H1 (cell line): ENCODE measurements around the gene IL16. TPM values are rescaled to one million over a fixed set of nuclear protein-coding genes. Genes with fewer than 3 reads are reported as not detected.

Experiments
- CTCF ChIA-PET: fragments of 300-600 bp; sonication (Branson Sonifier 250); formaldehyde crosslinking; loops from one replicate; lab custom pipeline; 2021; ENCODE audit not compliant: partially characterized antibody; lab: Charles Lee
- POLR2A ChIA-PET: fragments of 300-600 bp; sonication (Branson Sonifier 250); formaldehyde crosslinking; loops from one replicate; lab custom pipeline; 2021; ENCODE audit warnings: inconsistent platforms; ENCODE audit not compliant: partially characterized antibody; lab: Charles Lee
- DNase-seq, 2 experiments: peaks; one replicate each; pipeline versions ENCODE4 v3.0.0 to v3.0.0-alpha.2; 2010 to 2022; ENCODE audit warnings: low spot score in 2 of 2, low read depth in 1 of 2, mixed read lengths in 1 of 2
- FAIRE-seq: peaks from 2 replicates; lab custom pipeline; 2011; peaks lifted over from hg19 to GRCh38; lab: Jason Lieb, UNC
- H2AFZ ChIP-seq: 2 replicates; pipeline ENCODE4 v1.8.1; 2012; ENCODE audit warnings: low read length, inconsistent platforms
- H2AK5ac ChIP-seq: 2 replicates; pipeline ENCODE4 v1.6.1; 2013; ENCODE audit warnings: low read depth, low read length
- H2BK120ac ChIP-seq: replicated peaks from 2 replicates; pipeline ENCODE3; 2013; ENCODE audit warnings: low read depth, low read length, inconsistent platforms
- H2BK12ac ChIP-seq: 2 replicates; pipeline ENCODE4 v1.6.1; 2013; ENCODE audit warnings: low read depth, low read length
- H2BK15ac ChIP-seq: 2 replicates; pipeline ENCODE4 v1.6.1; 2013; ENCODE audit warnings: low read length
- H2BK20ac ChIP-seq: 2 replicates; pipeline ENCODE4 v1.6.1; 2013; ENCODE audit warnings: low read length
- H2BK5ac ChIP-seq: 2 replicates; pipeline ENCODE4 v1.6.1; 2013; ENCODE audit warnings: low read depth, low read length
- H3K14ac ChIP-seq: 2 replicates; pipeline ENCODE4 v1.6.1; 2013; ENCODE audit warnings: inconsistent platforms; ENCODE audit not compliant: insufficient read length
- H3K18ac ChIP-seq: 2 replicates; pipeline ENCODE4 v1.6.1; 2013; ENCODE audit warnings: low read length; ENCODE audit errors: extremely low read depth
- H3K23ac ChIP-seq: 2 replicates; pipeline ENCODE4 v1.6.1; 2013; ENCODE audit warnings: inconsistent platforms; ENCODE audit not compliant: insufficient read length
- H3K23me2 ChIP-seq: 2 replicates; pipeline ENCODE4 v1.6.1; 2013; ENCODE audit warnings: low read depth, low read length
- H3K27ac ChIP-seq: 2 replicates; pipeline ENCODE4 v1.6.1; 2011; ENCODE audit warnings: low read depth, low read length, inconsistent platforms
- H3K27me3 ChIP-seq, 4 experiments: replicated peaks in 1 of 4; 1 replicate in 1 of 4; 2 replicates in 3 of 4; pipeline versions ENCODE4 v1.6.1 to v1.8.1; 2011 to 2013; ENCODE audit warnings: low read length in 3 of 4, mild to moderate bottlenecking in 3 of 4, inconsistent platforms in 2 of 4, mixed read lengths in 2 of 4, moderate library complexity in 1 of 4; ENCODE audit not compliant: control insufficient read depth in 3 of 4, insufficient read depth in 3 of 4; ENCODE audit errors: extremely low read depth in 1 of 4
- H3K36me3 ChIP-seq, 4 experiments: 2 replicates each; pipeline versions ENCODE4 v1.6.1 to v1.8.1; 2011 to 2013; ENCODE audit warnings: mild to moderate bottlenecking in 4 of 4, low read length in 3 of 4, moderate library complexity in 2 of 4, control low read depth in 1 of 4, inconsistent platforms in 1 of 4; ENCODE audit not compliant: insufficient read depth in 4 of 4, control insufficient read depth in 2 of 4
- H3K4ac ChIP-seq: replicated peaks from 2 replicates; pipeline ENCODE3; 2013; ENCODE audit warnings: low read length, low read depth, mixed read lengths, inconsistent platforms; ENCODE audit not compliant: insufficient read length
- H3K4me1 ChIP-seq, 4 experiments: replicated peaks in 1 of 4; 1 replicate in 1 of 4; 2 replicates in 3 of 4; pipeline versions ENCODE4 v1.6.1 to v1.8.1; 2011 to 2013; ENCODE audit warnings: low read length in 3 of 4, inconsistent platforms in 2 of 4, mixed read lengths in 1 of 4; ENCODE audit not compliant: insufficient read depth in 4 of 4, control insufficient read depth in 3 of 4
- H3K4me2 ChIP-seq, 2 experiments: 2 replicates each; pipeline versions ENCODE4 v1.6.1 to v1.8.1; 2011 to 2013; ENCODE audit warnings: low read depth in 2 of 2, low read length in 2 of 2, control low read depth in 1 of 2, inconsistent platforms in 1 of 2, mild to moderate bottlenecking in 1 of 2; ENCODE audit not compliant: insufficient read depth in 1 of 2
- H3K4me3 ChIP-seq, 4 experiments: fragments of 200-600, 300-600 bp in 1 of 4; sonication (generic), shearing (Covaris generic), sonication (Bioruptor Twin) in 1 of 4; 2 replicates each; pipeline versions ENCODE4 v1.5.1 to v1.8.1; 2011 to 2016; ENCODE audit warnings: low read length in 4 of 4, low read depth in 3 of 4, control low read depth in 2 of 4, inconsistent platforms in 2 of 4, mild to moderate bottlenecking in 2 of 4, mixed read lengths in 1 of 4, moderate library complexity in 1 of 4; ENCODE audit not compliant: insufficient read depth in 2 of 4; ENCODE audit errors: extremely low read depth in 1 of 4
- H3K56ac ChIP-seq: replicated peaks from 2 replicates; pipeline ENCODE3; 2013; ENCODE audit warnings: low read depth, mild to moderate bottlenecking, mixed read lengths, low read length, inconsistent platforms; ENCODE audit not compliant: insufficient read length
- H3K79me1 ChIP-seq: 2 replicates; pipeline ENCODE4 v1.6.1; 2013; ENCODE audit warnings: low read depth, low read length, control low read depth
- H3K79me2 ChIP-seq, 2 experiments: 2 replicates each; pipeline versions ENCODE4 v1.6.1 to v1.8.1; 2012 to 2013; ENCODE audit warnings: low read length in 2 of 2, mild to moderate bottlenecking in 2 of 2, inconsistent platforms in 1 of 2; ENCODE audit not compliant: insufficient read depth in 2 of 2, control insufficient read depth in 1 of 2
- H3K9ac ChIP-seq, 4 experiments: replicated peaks in 1 of 4; 1 replicate in 1 of 4; 2 replicates in 3 of 4; pipeline versions ENCODE4 v1.6.1 to v1.8.1; 2011 to 2013; ENCODE audit warnings: low read depth in 3 of 4, low read length in 3 of 4, control low read depth in 2 of 4, mild to moderate bottlenecking in 2 of 4, moderate library complexity in 2 of 4, inconsistent platforms in 1 of 4; ENCODE audit errors: extremely low read depth in 1 of 4
- H3K9me3 ChIP-seq, 2 experiments: 2 replicates each; pipeline versions ENCODE4 v1.6.1 to v1.8.1; 2012 to 2013; ENCODE audit warnings: mild to moderate bottlenecking in 2 of 2, moderate library complexity in 2 of 2, control low read depth in 1 of 2, inconsistent platforms in 1 of 2, low read depth in 1 of 2, low read length in 1 of 2, mixed read lengths in 1 of 2; ENCODE audit not compliant: insufficient read depth in 2 of 2
- H4K20me1 ChIP-seq, 2 experiments: replicated peaks in 1 of 2; 2 replicates each; pipeline versions ENCODE3 to v1.8.1; 2011 to 2013; ENCODE audit warnings: inconsistent platforms in 2 of 2, low read length in 2 of 2, mild to moderate bottlenecking in 1 of 2; ENCODE audit not compliant: insufficient read depth in 2 of 2, control insufficient read depth in 1 of 2
- H4K5ac ChIP-seq: 2 replicates; pipeline ENCODE4 v1.6.1; 2013; ENCODE audit warnings: low read length, low read depth, mixed read lengths, inconsistent platforms; ENCODE audit not compliant: insufficient read length
- H4K8ac ChIP-seq: 2 replicates; pipeline ENCODE4 v1.8.0; 2013; ENCODE audit warnings: mild to moderate bottlenecking, moderate library complexity, low read length, inconsistent platforms; ENCODE audit not compliant: insufficient read depth; ENCODE audit errors: extremely low read depth
- H4K91ac ChIP-seq: replicated peaks from 2 replicates; pipeline ENCODE3; 2013; ENCODE audit warnings: low read length, mixed read lengths, inconsistent platforms; ENCODE audit not compliant: insufficient read length
- ATF3 ChIP-seq: IDR thresholded peaks from 2 replicates; pipeline ENCODE4 v1.6.1; 2011; ENCODE audit warnings: low read depth, mild to moderate bottlenecking, low read length; ENCODE audit not compliant: insufficient read depth
- HDAC2 ChIP-seq, 2 experiments: fragments of 300-600 bp in 1 of 2; sonication (generic) in 1 of 2; IDR thresholded peaks; 2 replicates each; pipeline ENCODE4 v1.6.1; 2011 to 2012; ENCODE audit warnings: low read depth in 2 of 2, low read length in 2 of 2, mild to moderate bottlenecking in 2 of 2, moderate library complexity in 2 of 2, borderline replicate concordance in 1 of 2, inconsistent platforms in 1 of 2
- PHF8 ChIP-seq: fragments of 200-600 bp; sonication (generic); conservative IDR thresholded peaks from 2 replicates; pipeline ENCODE4 v1.7.1; 2012; ENCODE audit warnings: low read depth, mild to moderate bottlenecking, inconsistent platforms, low read length, moderate library complexity
- SP4 ChIP-seq: IDR thresholded peaks from 2 replicates; pipeline ENCODE4 v1.6.1; 2012; ENCODE audit warnings: low read length, inconsistent platforms
- SUZ12 ChIP-seq: fragments of 200-600 bp; sonication (generic); IDR thresholded peaks from 2 replicates; pipeline ENCODE4 v1.6.1; 2012; ENCODE audit warnings: mild to moderate bottlenecking, inconsistent platforms, low read length, moderate library complexity, mixed read lengths
- WGBS, 2 experiments: shearing (Covaris generic) in 1 of 2; methylation state at CpG; one replicate each; pipeline versions ENCODE4 v1.1.6 to v1.1.7; 2013 to 2015; ENCODE audit warnings: low lambda C conversion rate in 2 of 2, mixed read lengths in 2 of 2, inconsistent platforms in 1 of 2, low coverage in 1 of 2, missing lambda C conversion rate in 1 of 2; ENCODE audit not compliant: insufficient replicate concordance in 2 of 2, insufficient coverage in 1 of 2, insufficient read length in 1 of 2; ENCODE audit errors: extremely low coverage in 1 of 2, missing lambda C conversion rate in 1 of 2; 5-methylcytosine and 5-hydroxymethylcytosine counted together
- polyA plus RNA-seq, 7 experiments: library from polyadenylated mRNA; depleted of rRNA in 3 of 7; stranded (reverse) in 5 of 7; unstranded in 2 of 7; fragments of >200 nt in 5 of 7; fragments of 200-250 nt in 2 of 7; gene quantifications; 1 replicate in 5 of 7; 2 replicates in 1 of 7; 4 replicates in 1 of 7; pipeline versions ENCODE4 v1.2.1 to v1.2.3, GENCODE V29; 2011 to 2013; ENCODE audit warnings: missing spikeins in 2 of 7, mixed read lengths in 2 of 7
- total RNA-seq: library from RNA; stranded (reverse); fragmentation: NEBNext Ultra II Directional; extraction: Animal tissue kit (Norgen Biotek cat#: 25700); gene quantifications from 2 replicates; pipeline ENCODE4 v1.2.1, GENCODE V29; 2021
- TF ChIP-seq, protein P1 (sequence below): IDR thresholded peaks from 2 replicates; pipeline ENCODE4 v1.6.1; 2012; ENCODE audit warnings: low read length, inconsistent platforms

The IL16 gene
- total and polyA plus RNA-seq, 2 of the 8 experiments (the other 6 are each of a cell fraction or from before 2014, with no cell fraction given) = 0.03 to 0.09 TPM

DNA sequence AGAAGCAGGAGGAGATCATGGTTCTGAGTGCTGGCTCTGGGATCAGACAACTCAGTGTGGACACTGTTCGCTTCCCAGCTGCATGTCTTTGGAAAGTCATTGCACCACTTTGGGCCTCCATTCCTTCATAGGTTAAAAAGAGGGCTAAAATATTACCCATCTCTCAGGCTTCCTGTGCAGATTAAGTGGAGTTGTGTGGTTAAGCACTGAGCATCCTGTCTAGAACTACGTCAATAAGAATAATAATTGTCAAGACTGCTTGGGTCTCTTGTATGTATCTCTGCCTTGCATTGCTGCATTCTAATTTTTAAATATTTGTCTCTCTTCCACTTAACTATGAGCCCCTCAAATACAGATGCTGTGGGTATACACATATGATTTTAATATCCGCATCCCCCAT, 40.4 kb upstream of the IL16 start:
- H4K5ac ChIP-seq = no peak overlapping the region
- ChIA-PET CTCF (interaction anchor here (0.7 to 11.9 kb wide), 28 partner anchors 8 to 245 kb away, joined by 3 to 162 read pairs (median 4); no protein-coding TSS in a partner anchor), POLR2A (interaction anchor here (0.6 kb wide), 1 partner anchor 12 kb away, joined by 3 read pairs; no protein-coding TSS in a partner anchor)
- H4K20me1 ChIP-seq = no peaks in the 10 kb centered on the region
- no peaks in the 10 kb centered on the region for H3K36me3 ChIP-seq
- H2BK120ac ChIP-seq = no peak overlapping the region
- TF ChIP-seq SUZ12 (no peak), ATF3 (no peak), HDAC2 (IDR thresholded peaks at IDR 0.05; ENCODE audit: borderline replicate concordance in 1 of 2, low read depth in 2 of 2, low read length in 2 of 2) (no peak), SP4 (no peak), PHF8 (no peak)
- TF ChIP-seq, protein P1, sequence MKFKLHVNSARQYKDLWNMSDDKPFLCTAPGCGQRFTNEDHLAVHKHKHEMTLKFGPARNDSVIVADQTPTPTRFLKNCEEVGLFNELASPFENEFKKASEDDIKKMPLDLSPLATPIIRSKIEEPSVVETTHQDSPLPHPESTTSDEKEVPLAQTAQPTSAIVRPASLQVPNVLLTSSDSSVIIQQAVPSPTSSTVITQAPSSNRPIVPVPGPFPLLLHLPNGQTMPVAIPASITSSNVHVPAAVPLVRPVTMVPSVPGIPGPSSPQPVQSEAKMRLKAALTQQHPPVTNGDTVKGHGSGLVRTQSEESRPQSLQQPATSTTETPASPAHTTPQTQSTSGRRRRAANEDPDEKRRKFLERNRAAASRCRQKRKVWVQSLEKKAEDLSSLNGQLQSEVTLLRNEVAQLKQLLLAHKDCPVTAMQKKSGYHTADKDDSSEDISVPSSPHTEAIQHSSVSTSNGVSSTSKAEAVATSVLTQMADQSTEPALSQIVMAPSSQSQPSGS = no peak
- H3K79me1 ChIP-seq = no peaks in the 10 kb centered on the region
- no peak overlapping the region for H2BK15ac ChIP-seq
- H4K8ac ChIP-seq = no peak overlapping the region
- H2BK20ac ChIP-seq = no peak overlapping the region
- no peak for DNase-seq
- no peak for FAIRE-seq
- no peak overlapping the region for H3K23ac ChIP-seq
- no peak overlapping the region for H3K18ac ChIP-seq
- no peaks in the 10 kb centered on the region for H3K27me3 ChIP-seq
- no peaks in the 10 kb centered on the region for H3K9me3 ChIP-seq
- H3K56ac ChIP-seq = no peak overlapping the region
- no peak overlapping the region for H2AK5ac ChIP-seq
- no peak overlapping the region for H2BK12ac ChIP-seq
- H3K4me1 ChIP-seq = no peaks in the 10 kb centered on the region
- H3K14ac ChIP-seq = no peak overlapping the region
- H3K27ac ChIP-seq = no peak overlapping the region
- H3K79me2 ChIP-seq = no peaks in the 10 kb centered on the region
- H3K4me3 ChIP-seq = no peak overlapping the region
- no peak overlapping the region for H3K9ac ChIP-seq
- H3K23me2 ChIP-seq = no peaks in the 10 kb centered on the region
- no peak overlapping the region for H4K91ac ChIP-seq
- H3K4ac ChIP-seq = no peak overlapping the region
- 0 out of 2 replicates have a peak overlapping the region, but pooled peaks have one; percentile 35 for H2AFZ ChIP-seq
- no peak overlapping the region for H3K4me2 ChIP-seq
- 98% methylated on average over 3 of the region's 3 CpGs; no CpG with 5 or more reads in 1 of the 2 experiments for WGBS, 2 experiments
- no peak overlapping the region for H2BK5ac ChIP-seq
